ENCODE measurements around the gene TMSB4X. TPM values are rescaled to one million over a fixed set of nuclear protein-coding genes. Genes with fewer than 3 reads are reported as not detected.
A peak's percentile ranks its signal among the peaks of the same experiment; 100 is the strongest.
"Not testable (repeated sequence)": the region's sequence is repeated elsewhere in the genome, so short reads cannot be mapped to it uniquely, and the experiment has no call there.

TMSB4X gene
- total RNA-seq, 6 donors from 2014 or later: 2,646 to 6,090 (median 4,792) TPM

GRCh38 chrX:12962041-12962504 lies 12.8 kb upstream of the TMSB4X start:
- 88 to 92% methylated on average over 2 to 4 of the region's 4 CpGs for WGBS, 2 donors

GRCh38 chrX:12963210-12963850 lies 11.6 kb upstream of the TMSB4X start:
- not testable (repeated sequence) for H3K4me1 ChIP-seq; H3K36me3 ChIP-seq; H3K27ac ChIP-seq; H3K9me3 ChIP-seq; H3K27me3 ChIP-seq; ATAC-seq (ENCODE audit: low FRiP score in 2 of 2); H3K4me3 ChIP-seq
- WGBS, 2 donors: 95% methylated on average over 7 of the region's 52 CpGs; no CpG with 5 or more reads in 1 of the 2 donors
- peak in 1 of 2 donors; percentile 23 for DNase-seq

More at GRCh38 chrX:12962041-12962504, 12.8 kb upstream of the TMSB4X start:
- Histone ChIP-seq H3K4me1 (peaks cover 0 to 11% (median 6%) of the 10 kb centered on the region in 4 donors), H3K27me3 (no peaks in the 10 kb centered on the region), H3K36me3 (no peaks in the 10 kb centered on the region), H3K9me3 (no peaks in the 10 kb centered on the region), H3K27ac (peak overlapping the region in 1 of 4 donors; percentile 26), H3K4me3 (no peak overlapping the region)
- TF ChIP-seq POLR2AphosphoS5 (IDR thresholded peaks at IDR 0.05) (no peak), EP300 (IDR thresholded peaks at IDR 0.05) (no peak)
- ATAC-seq (ENCODE audit: low FRiP score in 2 of 2) (no peak), DNase-seq (peak in 1 of 2 donors; percentile 44)

- Histone ChIP-seq H3K9me3 (no peaks in the 10 kb centered on the region), H3K36me3 (no peaks in the 10 kb centered on the region), H3K4me1 (peaks cover 0 to 8% (median under 1%) of the 10 kb centered on the region in 4 donors), H3K27me3 (no peaks in the 10 kb centered on the region), H3K27ac (no peak overlapping the region), H3K4me3 (no peak overlapping the region)
- 68 to 74% methylated on average over 3 to 6 of the region's 6 CpGs for WGBS, 2 donors
- ATAC-seq (ENCODE audit: low FRiP score in 2 of 2) (no peak), DNase-seq (no peak)
- TF ChIP-seq POLR2AphosphoS5 (IDR thresholded peaks at IDR 0.05) (no peak), CTCF (IDR thresholded peaks at IDR 0.05) (no peak), POLR2A (IDR thresholded peaks at IDR 0.05) (no peak), EP300 (IDR thresholded peaks at IDR 0.05) (no peak)
Measured at GRCh38 chrX:12965131-12965940, 9.6 kb upstream of the TMSB4X start.

GRCh38 chrX:12966151-12966550 lies 8.8 kb upstream of the TMSB4X start:
- Histone ChIP-seq H3K36me3 (no peaks in the 10 kb centered on the region), H3K27me3 (no peaks in the 10 kb centered on the region), H3K4me3 (no peak overlapping the region), H3K27ac (no peak overlapping the region), H3K9me3 (no peaks in the 10 kb centered on the region), H3K4me1 (peaks cover 3 to 11% (median 7%) of the 10 kb centered on the region in 4 donors)
- ATAC-seq (ENCODE audit: low FRiP score in 2 of 2) (no peak), DNase-seq (no peak)
- WGBS, 2 donors: 54 to 72% methylated on average over 1 of the region's 1 CpG
- TF ChIP-seq POLR2AphosphoS5 (IDR thresholded peaks at IDR 0.05): no peak
- no peak for TF ChIP-seq POLR2A (IDR thresholded peaks at IDR 0.05)
- TF ChIP-seq EP300 (IDR thresholded peaks at IDR 0.05): no peak
- no peak for TF ChIP-seq CTCF (IDR thresholded peaks at IDR 0.05)

GRCh38 chrX:12967711-12968465 lies 7.0 kb upstream of the TMSB4X start:
- TF ChIP-seq POLR2AphosphoS5 (IDR thresholded peaks at IDR 0.05) (no peak), EP300 (IDR thresholded peaks at IDR 0.05) (no peak), CTCF (IDR thresholded peaks at IDR 0.05) (no peak), POLR2A (IDR thresholded peaks at IDR 0.05) (no peak)
- Histone ChIP-seq H3K27ac (peak overlapping the region in 3 of 4 donors; percentile 2 to 58 (median 30)), H3K36me3 (no peaks in the 10 kb centered on the region), H3K27me3 (no peaks in the 10 kb centered on the region), H3K4me1 (peaks cover 3 to 11% (median 9%) of the 10 kb centered on the region in 4 donors), H3K4me3 (no peak overlapping the region), H3K9me3 (no peaks in the 10 kb centered on the region)
- WGBS, 2 donors: 81 to 90% methylated on average over 6 to 15 of the region's 15 CpGs
- ATAC-seq (ENCODE audit: low FRiP score in 2 of 2) (no peak), DNase-seq (no peak)
